ENCODE measurements around the gene KRT80. TPM values are rescaled to one million over a fixed set of nuclear protein-coding genes. Genes with fewer than 3 reads are reported as not detected.

KRT80 gene
- polyA plus RNA-seq, 1 experiment: 2.1 TPM

- Histone ChIP-seq H3K27me3 (ENCODE audit: control insufficient read depth, insufficient read depth, low read length) (no peaks in the 10 kb centered on the region), H3K9me3 (ENCODE audit: control insufficient read depth, insufficient read depth, low read length) (no peaks in the 10 kb centered on the region; the same call in 1 of the 2 replicates), H3K27ac (ENCODE audit: low read depth, low read length) (no peak overlapping the region), H3K4me3 (ENCODE audit: low read depth, low read length) (no peak overlapping the region)
- no peak for TF ChIP-seq CTCF (IDR thresholded peaks at IDR 0.05; ENCODE audit: low read depth, low read length)
- no peak for DNase-seq (ENCODE audit: low read depth, low spot score)
- ChIA-PET POLR2A (no interaction called here), CTCF (interaction anchor here (5.6 kb wide), 1 partner anchor 51 kb away, joined by 30 read pairs; no protein-coding TSS in a partner anchor)
These were observed 36.6 kb upstream of the KRT80 start for GRCh38 chr12:52228366-52228765.

- H3K4me3 ChIP-seq (ENCODE audit: low read depth, low read length): no peak overlapping the region
- no peak for TF ChIP-seq CTCF (IDR thresholded peaks at IDR 0.05; ENCODE audit: low read depth, low read length)
- CTCF ChIA-PET: interaction anchor here (1.4 to 5.6 kb wide), 2 partner anchors 15 to 51 kb away, joined by 5 to 30 read pairs; no protein-coding TSS in a partner anchor
- no peak overlapping the region for H3K27ac ChIP-seq (ENCODE audit: low read depth, low read length)
- DNase-seq (ENCODE audit: low read depth, low spot score): no peak
- no peaks in the 10 kb centered on the region for H3K27me3 ChIP-seq (ENCODE audit: control insufficient read depth, insufficient read depth, low read length)
- POLR2A ChIA-PET: no interaction called here
- no peaks in the 10 kb centered on the region for H3K9me3 ChIP-seq (ENCODE audit: control insufficient read depth, insufficient read depth, low read length)
These were observed 35.9 kb upstream of the KRT80 start for GRCh38 chr12:52227606-52228166.

- ChIA-PET POLR2A (no interaction called here), CTCF (interaction anchor here (0.6 to 5.6 kb wide), 4 partner anchors 13 to 721 kb away, joined by 3 to 30 read pairs (median 4); no protein-coding TSS in a partner anchor)
- no peak for DNase-seq (ENCODE audit: low read depth, low spot score)
- Histone ChIP-seq H3K27ac (ENCODE audit: low read depth, low read length) (no peak overlapping the region), H3K4me3 (ENCODE audit: low read depth, low read length) (no peak overlapping the region), H3K9me3 (ENCODE audit: control insufficient read depth, insufficient read depth, low read length) (no peaks in the 10 kb centered on the region), H3K27me3 (ENCODE audit: control insufficient read depth, insufficient read depth, low read length) (no peaks in the 10 kb centered on the region)
- no peak for TF ChIP-seq CTCF (IDR thresholded peaks at IDR 0.05; ENCODE audit: low read depth, low read length)
These were observed 34.6 kb upstream of the KRT80 start for GRCh38 chr12:52226446-52226845.

- TF ChIP-seq CTCF (IDR thresholded peaks at IDR 0.05; ENCODE audit: low read depth, low read length): no peak
- ChIA-PET CTCF (interaction anchor here (0.7 to 5.6 kb wide), 8 partner anchors 12 to 721 kb away, joined by 3 to 30 read pairs (median 4); no protein-coding TSS in a partner anchor), POLR2A (no interaction called here)
- H3K27me3 ChIP-seq (ENCODE audit: control insufficient read depth, insufficient read depth, low read length): no peaks in the 10 kb centered on the region
- no peak overlapping the region for H3K4me3 ChIP-seq (ENCODE audit: low read depth, low read length)
- no peak for DNase-seq (ENCODE audit: low read depth, low spot score)
- H3K27ac ChIP-seq (ENCODE audit: low read depth, low read length): no peak overlapping the region
- H3K9me3 ChIP-seq (ENCODE audit: control insufficient read depth, insufficient read depth, low read length): no peaks in the 10 kb centered on the region
These were observed 33.9 kb upstream of the KRT80 start for GRCh38 chr12:52225752-52226151.

- CTCF ChIA-PET: interaction anchor here (1.0 to 5.6 kb wide), 6 partner anchors 10 to 655 kb away, joined by 4 to 30 read pairs (median 6); no protein-coding TSS in a partner anchor
- POLR2A ChIA-PET: no interaction called here
- H3K27ac ChIP-seq (ENCODE audit: low read depth, low read length): no peak overlapping the region
These were observed 32.3 kb upstream of the KRT80 start for GRCh38 chr12:52224151-52224550.

More at GRCh38 chr12:52224151-52224550, 32.3 kb upstream of the KRT80 start:
- Histone ChIP-seq H3K27me3 (ENCODE audit: control insufficient read depth, insufficient read depth, low read length) (no peaks in the 10 kb centered on the region), H3K4me3 (ENCODE audit: low read depth, low read length) (no peak overlapping the region), H3K9me3 (ENCODE audit: control insufficient read depth, insufficient read depth, low read length) (no peaks in the 10 kb centered on the region)
- no peak for TF ChIP-seq CTCF (IDR thresholded peaks at IDR 0.05; ENCODE audit: low read depth, low read length)
- no peak for DNase-seq (ENCODE audit: low read depth, low spot score)
